ENCODE results near the gene CPT1B. TPM values are rescaled to one million over a fixed set of nuclear protein-coding genes. Genes with fewer than 3 reads are reported as not detected.
"Not testable (repeated sequence)": the region's sequence is repeated elsewhere in the genome, so short reads cannot be mapped to it uniquely, and the experiment has no call there.

The CPT1B gene
- total RNA-seq, 4 donors from 2014 or later: 53.4 to 134 (median 63.7) TPM

- TF ChIP-seq CTCF (IDR thresholded peaks at IDR 0.05 in 4 of 5, conservative IDR thresholded peaks at IDR 0.05 in 1 of 5) (no peak), POLR2A (IDR thresholded peaks at IDR 0.05) (no peak)
- Histone ChIP-seq H3K4me1 (peaks cover 12 to 16% of the 10 kb centered on the region in 2 donors), H3K9me3 (no peaks in the 10 kb centered on the region), H3K27me3 (no peaks in the 10 kb centered on the region), H3K36me3 (peaks cover 0 to 56% of the 10 kb centered on the region in 2 donors), H3K27ac (no peak overlapping the region), H3K4me3 (no peak overlapping the region)
- no peak for ATAC-seq
- in situ Hi-C loops (cut with MboI; ENCODE audit: low sequenced_read_pairs in 4 of 4): no loop called here
- intact Hi-C loops (cut with DNase I; ENCODE audit: low total_unique reads): no loop called here
- DNase-seq: no peak
These were observed 56.5 kb downstream of the CPT1B start for GRCh38 chr22:50521710-50522109.

- ATAC-seq (no peak), DNase-seq (no peak)
- intact Hi-C loops (cut with DNase I; ENCODE audit: low total_unique reads): no loop called here
- in situ Hi-C loops (cut with MboI; ENCODE audit: low sequenced_read_pairs in 4 of 4): no loop called here
- no peaks in the 10 kb centered on the region for H3K27me3 ChIP-seq
- TF ChIP-seq CTCF (IDR thresholded peaks at IDR 0.05 in 4 of 5, conservative IDR thresholded peaks at IDR 0.05 in 1 of 5) (no peak), POLR2A (IDR thresholded peaks at IDR 0.05) (no peak)
- no peak overlapping the region for H3K4me3 ChIP-seq
- peaks cover 7 to 12% of the 10 kb centered on the region in 2 donors for H3K4me1 ChIP-seq
- no peaks in the 10 kb centered on the region for H3K9me3 ChIP-seq
- no peak overlapping the region for H3K27ac ChIP-seq
- H3K36me3 ChIP-seq: peaks cover 0 to 61% of the 10 kb centered on the region in 2 donors
These were observed 57.3 kb downstream of the CPT1B start for GRCh38 chr22:50520826-50521453.

GRCh38 chr22:50520184-50520583 is 58.0 kb downstream of the CPT1B start:
- ATAC-seq; H3K9me3 ChIP-seq; H3K4me3 ChIP-seq; H3K27me3 ChIP-seq; in situ Hi-C loops (cut with MboI; ENCODE audit: low sequenced_read_pairs in 4 of 4); DNase-seq; H3K27ac ChIP-seq; intact Hi-C loops (cut with DNase I; ENCODE audit: low total_unique reads): not testable (repeated sequence)
- Histone ChIP-seq H3K36me3 (peaks cover 0 to 61% of the 10 kb centered on the region in 2 donors), H3K4me1 (peaks cover 7 to 12% of the 10 kb centered on the region in 2 donors)

- Histone ChIP-seq H3K36me3 (peaks cover 0 to 61% of the 10 kb centered on the region in 2 donors), H3K27me3 (no peaks in the 10 kb centered on the region), H3K9me3 (no peaks in the 10 kb centered on the region), H3K27ac (no peak overlapping the region), H3K4me3 (no peak overlapping the region), H3K4me1 (peaks cover 0 to 2% of the 10 kb centered on the region in 2 donors)
- TF ChIP-seq POLR2A (IDR thresholded peaks at IDR 0.05): no peak
- no peak for TF ChIP-seq CTCF (IDR thresholded peaks at IDR 0.05 in 4 of 5, conservative IDR thresholded peaks at IDR 0.05 in 1 of 5)
- intact Hi-C loops (cut with DNase I; ENCODE audit: low total_unique reads): no loop called here
- DNase-seq (no peak), ATAC-seq (no peak)
- in situ Hi-C loops (cut with MboI; ENCODE audit: low sequenced_read_pairs in 4 of 4): no loop called here
These were observed 59.1 kb downstream of the CPT1B start for GRCh38 chr22:50519151-50519550.

Other genes with a start within 250 kb of the CPT1B start
- gene PPP6R2, start 235.1 kb downstream of the CPT1B start, total RNA-seq: 10 to 100 TPM; 55.7 to 96.2 (median 74.1) TPM
- gene SBF1, start 103.4 kb downstream of the CPT1B start, total RNA-seq: 100 to 1,000 TPM in 3 of 4 donors, 10 to 100 TPM in 1; 50.5 to 116 (median 107) TPM
- under 1 TPM in 1 of 4 donors, not detected in 3; 0.53 TPM for gene ADM2, start 96.9 kb downstream of the CPT1B start, total RNA-seq
- not detected for gene MIOX, start 91.6 kb downstream of the CPT1B start, total RNA-seq
- 10 to 100 TPM; 19.7 to 39.4 (median 26.9) TPM for gene LMF2, start 70.7 kb downstream of the CPT1B start, total RNA-seq
- gene NCAPH2, start 70.2 kb downstream of the CPT1B start, total RNA-seq: 10 to 100 TPM; 19.0 to 29.3 (median 23.4) TPM
- 1 to 10 TPM in 2 of 4 donors, not detected in 2; 1.0 to 2.3 TPM for gene SCO2, start 52.8 kb downstream of the CPT1B start, total RNA-seq
- gene TYMP, start 48.4 kb downstream of the CPT1B start, total RNA-seq: 10 to 100 TPM in 3 of 4 donors, 1 to 10 TPM in 1; 8.8 to 15.8 (median 11.8) TPM
- not detected for gene KLHDC7B, start 32.5 kb downstream of the CPT1B start, total RNA-seq
- gene SYCE3, start 15.5 kb downstream of the CPT1B start, total RNA-seq: not detected
- 10 to 100 TPM; 10.8 to 39.7 (median 24.4) TPM for gene CHKB, start 4.4 kb upstream of the CPT1B start, total RNA-seq
- under 1 TPM; 0.39 to 0.85 (median 0.47) TPM for gene MAPK8IP2, start 22.4 kb upstream of the CPT1B start, total RNA-seq
- 10 to 100 TPM in 2 of 4 donors, 1 to 10 TPM in 2; 8.8 to 17.8 (median 10.2) TPM for gene ARSA, start 49.7 kb upstream of the CPT1B start, total RNA-seq
- 1 to 10 TPM; 3.8 to 9.8 (median 5.1) TPM for gene SHANK3, start 94.4 kb upstream of the CPT1B start, total RNA-seq
- gene ACR, start 159.8 kb upstream of the CPT1B start, total RNA-seq: not detected
- gene RABL2B, start 205.2 kb upstream of the CPT1B start, total RNA-seq: 1 to 10 TPM; 1.0 to 8.2 (median 1.7) TPM